ENCODE measurements around the gene TRAM2. TPM values are rescaled to one million over a fixed set of nuclear protein-coding genes. Genes with fewer than 3 reads are reported as not detected.
A peak's percentile ranks its signal among the peaks of the same experiment; 100 is the strongest.

The TRAM2 gene
- total and polyA plus RNA-seq, 2 of the 4 experiments (the other 2 are of a cell fraction): 77.2 to 95.7 TPM

GRCh38 chr6:52610011-52610410 lies 33.2 kb upstream of the TRAM2 start:
- Histone ChIP-seq H4K5ac (ENCODE audit: low read depth, low read length) (0 out of 2 replicates have a peak overlapping the region, but pooled peaks have one; percentile 21), H3K18ac (ENCODE audit: low read depth, low read length) (peak overlapping the region; percentile 44; the same call in 1 of the 2 replicates), H3K27me3 (ENCODE audit: control insufficient read depth, insufficient read depth, low read length) (no peaks in the 10 kb centered on the region), H3K79me1 (ENCODE audit: low read depth in 1 of 2, low read length in 2 of 2) (0 out of 4 replicates have a peak, but pooled peaks cover 0 to 5% of the 10 kb centered on the region in 2 experiments), H2BK20ac (ENCODE audit: low read depth, low read length) (peak overlapping the region; percentile 83), H4K8ac (ENCODE audit: low read depth in 2 of 2, low read length in 2 of 2) (peak overlapping the region; percentile 36 to 67; a peak in 2 of 4 replicates), H3K56ac (ENCODE audit: extremely low read depth, insufficient read depth, low read length) (peak overlapping the region; percentile 72; the same call in 1 of the 2 replicates), H3K27ac (ENCODE audit: insufficient read depth, low read length) (no peak overlapping the region), H4K20me1 (ENCODE audit: insufficient read depth, low read length) (no peaks in the 10 kb centered on the region), H2AK9ac (replicated peaks; ENCODE audit: low read depth, low read length, poor library complexity) (no peak overlapping the region), H2AK5ac (ENCODE audit: low read depth, low read length) (peak overlapping the region; percentile 86), H2AFZ (replicated peaks; ENCODE audit: low read length, poor library complexity) (no peak overlapping the region), H3K4ac (ENCODE audit: low read depth, low read length) (peak overlapping the region; percentile 77), H3K4me1 (ENCODE audit: control insufficient read depth, insufficient read depth, low read length) (peaks cover 18% of the 10 kb centered on the region), H3K14ac (replicated peaks; ENCODE audit: low read depth, low read length) (peak overlapping the region; percentile 18; the same call in 1 of the 2 replicates), H3K9ac (ENCODE audit: low read depth, low read length) (no peak overlapping the region), H2BK120ac (ENCODE audit: low read depth, low read length) (peak overlapping the region; percentile 67), H2BK15ac (ENCODE audit: low read depth, low read length) (peak overlapping the region; percentile 94), H3K9me3 (ENCODE audit: control insufficient read depth, insufficient read depth, low read length) (no peaks in the 10 kb centered on the region), H3K9me1 (ENCODE audit: insufficient read depth, low read length) (peaks cover 14% of the 10 kb centered on the region), H3K4me3 (ENCODE audit: insufficient read depth, low read depth, low read length) (no peak overlapping the region), H2BK5ac (ENCODE audit: low read depth, low read length, poor library complexity, severe bottlenecking) (peak overlapping the region; percentile 55), H3K36me3 (ENCODE audit: control insufficient read depth, insufficient read depth, low read length) (no peaks in the 10 kb centered on the region), H3K4me2 (ENCODE audit: low read depth, low read length) (no peak overlapping the region), H3K23ac (ENCODE audit: low read depth, low read length) (peak overlapping the region; percentile 67; the same call in 1 of the 2 replicates), H4K91ac (ENCODE audit: insufficient read depth, low read depth, low read length) (peak overlapping the region; percentile 78)
- intact Hi-C loops (cut with micrococcal nuclease) (loop anchor here (5.0 kb wide), 1 partner anchor 37 kb away; no protein-coding TSS in a partner anchor), in situ Hi-C loops (cut with MboI; ENCODE audit: low sequenced_read_pairs) (no loop called here), dilution Hi-C loops (cut with HindIII; ENCODE audit: low sequenced_read_pairs, unreplicated experiment) (no loop called here)
- TF ChIP-seq RCOR1 (IDR thresholded peaks at IDR 0.05; ENCODE audit: insufficient replicate concordance, low read length) (no peak), RAD21 (IDR thresholded peaks at IDR 0.05; ENCODE audit: low read length) (no peak)
- DNase-seq (no peak), ATAC-seq (ENCODE audit: low read depth) (peak; percentile 51)
- ChIA-PET CTCF (interaction anchor here (1.4 kb wide), 1 partner anchor 20 kb away, joined by 3 read pairs; no protein-coding TSS in a partner anchor), POLR2A (ENCODE audit: unreplicated experiment) (no interaction called here)
- BruUV-seq (replicated peaks): no TSS peak
- 58% methylated on average over 3 of the region's 3 CpGs; no CpG with 5 or more reads in 1 of the 2 experiments for WGBS, 2 experiments (ENCODE audit: extremely low coverage in 2 of 2, insufficient read length in 1 of 2)

Data from IMR-90 (cell line).